K562 (cell line): ENCODE data around the gene APOM. TPM values are rescaled to one million over a fixed set of nuclear protein-coding genes. Genes with fewer than 3 reads are reported as not detected.
A peak's percentile ranks its signal among the peaks of the same experiment; 100 is the strongest.

Experiments
- AFF4 ChIP-seq: sonication (generic); formaldehyde crosslinking; IDR thresholded peaks from 2 replicates; pipeline ENCODE4 v1.8.0; 2023; ENCODE audit warnings: mild to moderate bottlenecking, missing genetic modification reagents
- ARID3A ChIP-seq: IDR thresholded peaks from 2 replicates; pipeline ENCODE4 v1.6.1; 2012; ENCODE audit warnings: low read depth, low read length, improper control_type of control experiment, borderline replicate concordance
- BACH1 ChIP-seq: fragments of 200-800 bp; sonication (Bioruptor generic); IDR thresholded peaks from 2 replicates; pipeline ENCODE4 v1.6.1; 2016; ENCODE audit warnings: missing genetic modification characterization, missing compliant biosample characterization
- C11orf30 ChIP-seq: fragments of 450-650 bp; IDR thresholded peaks from 2 replicates; pipeline ENCODE4 v1.6.1; 2016; ENCODE audit warnings: low read depth, mild to moderate bottlenecking
- FOXP4 ChIP-seq: sonication (generic); formaldehyde crosslinking; IDR thresholded peaks from 2 replicates; pipeline ENCODE4 v1.8.0; 2022; ENCODE audit warnings: mild to moderate bottlenecking, missing genetic modification reagents, borderline replicate concordance
- GATA2 ChIP-seq: sonication (generic); formaldehyde crosslinking; IDR thresholded peaks from 2 replicates; pipeline ENCODE4 v1.4.0; 2020; ENCODE audit warnings: mild to moderate bottlenecking, missing genetic modification reagents
- HMGXB4 ChIP-seq: sonication (generic); formaldehyde crosslinking; IDR thresholded peaks from 2 replicates; pipeline ENCODE4 v1.8.1; 2023; ENCODE audit warnings: mild to moderate bottlenecking, missing genetic modification reagents
- KDM1A ChIP-seq, 2 experiments: fragments of 450-650 bp; IDR thresholded peaks; 2 replicates each; pipeline ENCODE4 v1.6.1; 2016; ENCODE audit warnings: mild to moderate bottlenecking in 2 of 2
- MCM5 ChIP-seq: fragments of 450-650 bp; IDR thresholded peaks from 2 replicates; pipeline ENCODE4 v1.6.1; 2016; ENCODE audit warnings: low read depth
- NONO ChIP-seq, 2 experiments: fragments of 200-400 bp in 1 of 2; fragments of 450-650 bp in 1 of 2; formaldehyde crosslinking in 1 of 2; IDR thresholded peaks; 2 replicates each; pipeline ENCODE4 v1.6.1; 2017; ENCODE audit warnings: low read depth in 2 of 2, mild to moderate bottlenecking in 2 of 2, moderate library complexity in 2 of 2, low read length in 1 of 2
- POLR2AphosphoS2 ChIP-seq: IDR thresholded peaks from 2 replicates; pipeline ENCODE4 v1.6.1; 2012; ENCODE audit warnings: low read length, improper control_type of control experiment
- PTRF ChIP-seq: fragments of 450-650 bp; IDR thresholded peaks from 2 replicates; pipeline ENCODE4 v1.6.1; 2016; ENCODE audit warnings: mild to moderate bottlenecking, missing genetic modification characterization, missing compliant biosample characterization
- SRSF3 ChIP-seq: fragments of 200-400 bp; formaldehyde crosslinking; IDR thresholded peaks from 2 replicates; pipeline ENCODE4 v1.6.1; 2016; ENCODE audit warnings: mild to moderate bottlenecking, low read length, moderate library complexity; ENCODE audit not compliant: insufficient read depth
- ZBTB12 ChIP-seq: fragments of 250-450 bp; sonication (Bioruptor Pico); IDR thresholded peaks from 2 replicates; pipeline ENCODE4 v1.4.0; 2020
- ZNF143 ChIP-seq: sonication (generic); formaldehyde crosslinking; IDR thresholded peaks from 2 replicates; pipeline ENCODE4 v1.9.0; 2022; ENCODE audit warnings: mild to moderate bottlenecking, missing genetic modification reagents
- ZNF586 ChIP-seq: fragments of 450-650 bp; formaldehyde crosslinking; conservative IDR thresholded peaks from 2 replicates; pipeline ENCODE4 v1.4.0; 2020; ENCODE audit warnings: mild to moderate bottlenecking, moderate library complexity
- polyA plus RNA-seq, 8 experiments: library from polyadenylated mRNA; depleted of rRNA in 4 of 8; stranded (reverse) in 5 of 8; unstranded in 3 of 8; fragments of >200 nt; fragmentation: Nextera tagmentation in 2 of 8; fragmentation: Illumina TruSeq in 1 of 8; extraction: Ambion mirVana in 2 of 8; extraction: Trizol in 1 of 8; gene quantifications; 2 replicates each; pipeline versions ENCODE4 v1.2.1 to v1.2.3, GENCODE V29; 2011 to 2014; ENCODE audit warnings: inconsistent platforms in 1 of 8, missing spikeins in 1 of 8
- total RNA-seq, 7 experiments: library from RNA; depleted of rRNA in 6 of 7; stranded (reverse); fragments of >200 nt in 6 of 7; fragmentation: Illumina TruSeq in 2 of 7; extraction: Trizol in 2 of 7; gene quantifications; 2 replicates each; pipeline versions ENCODE4 v1.2.1 to v1.2.3, GENCODE V29; 2011 to 2021; ENCODE audit warnings: low replicate concordance in 1 of 7

The APOM gene
- total and polyA plus RNA-seq, 9 of the 15 experiments (the other 6 are each of a cell fraction or from before 2014, with no cell fraction given): 5.7 to 24.3 (median 10.4) TPM

- TF ChIP-seq C11orf30 (no peak), HMGXB4 (peak; percentile 79; the same call in 1 of the 2 replicates), ZBTB12 (CRISPR knock-in tag) (peak; percentile 80), MCM5 (no peak), ZNF586 (CRISPR knock-in tag) (0 out of 2 replicates have a peak, but pooled peaks have one; percentile 29), AFF4 (CRISPR knock-in tag) (peak; percentile 95), FOXP4 (CRISPR knock-in tag) (peak; percentile 92; the same call in 1 of the 2 replicates), KDM1A (IDR thresholded peaks at IDR 0.05) (no peak), POLR2AphosphoS2 (no peak), ZNF143 (peak; percentile 96), NONO (IDR thresholded peaks at IDR 0.05; ENCODE audit: low read depth in 2 of 2, low read length in 1 of 2) (peak in 1 of 2 experiments; percentile 75; a peak in 2 of 4 replicates), SRSF3 (no peak), BACH1 (tag) (no peak), PTRF (tag) (no peak), ARID3A (no peak), GATA2 (CRISPR knock-in tag) (no peak)
Measured at GRCh38 chr6:31665501-31666336, 10.0 kb downstream of the APOM start, which contains the start of gene CSNK2B (continued).
